A204.1 (cell line): ENCODE measurements around the gene NPBWR2.

Source experiments
- FAIRE-seq: peaks from 2 replicates; lab custom pipeline; 2012; peaks lifted over from hg19 to GRCh38; lab: Jason Lieb, UNC

The NPBWR2 gene

DNA sequence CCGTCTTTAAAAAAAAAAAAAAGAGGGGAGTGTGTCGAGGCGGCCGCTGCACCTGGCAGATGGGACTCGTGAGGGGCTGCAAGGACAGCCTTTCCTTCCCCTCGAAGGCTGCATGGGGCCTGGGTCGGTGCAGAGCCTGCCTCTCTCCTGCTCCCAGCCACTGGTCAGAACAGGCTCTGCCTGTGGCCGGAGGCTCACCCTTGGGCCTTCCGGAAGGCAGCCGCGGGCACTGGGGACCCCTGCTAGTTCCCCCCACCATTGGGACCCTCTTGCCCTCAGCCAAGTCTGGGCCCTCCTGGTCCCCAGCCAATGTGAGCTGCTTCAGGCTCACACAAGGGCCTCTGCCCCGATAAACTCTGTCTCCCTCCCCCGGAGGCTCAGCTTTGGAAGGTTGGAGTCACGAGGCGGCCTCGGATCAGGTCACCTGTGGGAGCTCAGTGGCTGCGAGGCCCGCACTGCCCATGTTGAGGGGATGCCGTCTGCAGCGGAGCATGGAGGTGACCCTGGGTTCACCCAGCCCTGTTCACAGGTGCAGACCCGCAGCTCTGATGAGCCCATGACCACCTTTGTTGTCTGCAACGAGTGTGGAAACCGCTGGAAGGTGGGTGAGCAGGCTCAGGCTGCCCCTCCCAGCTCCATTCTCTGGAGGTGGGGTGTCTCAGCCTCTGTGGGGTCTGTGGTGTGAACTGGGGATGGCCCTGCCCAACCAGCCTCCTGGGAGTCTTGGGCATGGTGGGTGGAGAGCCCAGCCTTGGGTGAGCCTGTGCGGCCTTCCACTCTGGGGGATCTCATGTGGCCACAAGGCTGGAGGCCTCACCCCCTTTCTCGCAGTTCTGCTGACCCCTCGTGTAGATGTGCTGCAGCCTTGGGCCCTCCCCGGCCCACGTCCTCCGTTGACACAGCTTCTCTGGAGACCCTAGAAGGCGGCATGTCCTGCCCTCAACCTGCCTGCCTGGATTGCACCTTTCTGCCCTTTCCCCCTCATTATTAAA is 35.7 kb downstream of the NPBWR2 start:
- FAIRE-seq, result no peak

DNA sequence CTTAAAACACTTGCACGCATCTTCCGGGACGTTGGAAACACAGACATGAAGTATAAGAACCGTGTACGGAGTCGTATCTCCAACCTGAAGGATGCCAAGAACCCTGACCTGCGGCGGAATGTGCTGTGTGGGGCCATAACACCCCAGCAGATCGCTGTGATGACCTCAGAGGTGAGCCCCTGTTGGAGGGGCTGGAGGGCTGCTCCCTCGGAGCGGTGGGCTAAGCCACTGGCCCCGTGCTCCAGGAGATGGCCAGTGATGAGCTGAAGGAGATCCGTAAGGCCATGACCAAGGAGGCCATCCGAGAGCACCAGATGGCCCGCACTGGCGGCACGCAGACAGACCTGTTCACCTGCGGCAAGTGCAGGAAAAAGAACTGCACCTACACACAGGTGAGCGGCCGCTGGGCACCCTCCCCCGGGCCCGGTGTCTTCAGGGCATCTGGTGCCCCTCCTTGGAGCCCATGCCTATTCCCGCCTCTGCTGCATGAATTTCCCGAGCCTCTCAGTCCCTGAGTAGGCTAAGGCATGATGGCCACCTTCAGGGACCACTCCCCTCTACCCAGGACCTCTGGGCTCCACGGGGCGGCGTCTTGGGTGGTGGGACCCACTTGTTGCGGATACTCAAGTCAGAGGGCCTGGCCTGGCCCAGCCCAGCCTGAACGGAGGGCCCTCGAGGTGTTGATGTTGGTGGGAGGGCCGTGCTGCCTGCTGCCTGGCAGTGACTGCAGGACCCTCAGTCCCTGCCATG is 36.9 kb downstream of the NPBWR2 start:
- FAIRE-seq, result no peak

DNA sequence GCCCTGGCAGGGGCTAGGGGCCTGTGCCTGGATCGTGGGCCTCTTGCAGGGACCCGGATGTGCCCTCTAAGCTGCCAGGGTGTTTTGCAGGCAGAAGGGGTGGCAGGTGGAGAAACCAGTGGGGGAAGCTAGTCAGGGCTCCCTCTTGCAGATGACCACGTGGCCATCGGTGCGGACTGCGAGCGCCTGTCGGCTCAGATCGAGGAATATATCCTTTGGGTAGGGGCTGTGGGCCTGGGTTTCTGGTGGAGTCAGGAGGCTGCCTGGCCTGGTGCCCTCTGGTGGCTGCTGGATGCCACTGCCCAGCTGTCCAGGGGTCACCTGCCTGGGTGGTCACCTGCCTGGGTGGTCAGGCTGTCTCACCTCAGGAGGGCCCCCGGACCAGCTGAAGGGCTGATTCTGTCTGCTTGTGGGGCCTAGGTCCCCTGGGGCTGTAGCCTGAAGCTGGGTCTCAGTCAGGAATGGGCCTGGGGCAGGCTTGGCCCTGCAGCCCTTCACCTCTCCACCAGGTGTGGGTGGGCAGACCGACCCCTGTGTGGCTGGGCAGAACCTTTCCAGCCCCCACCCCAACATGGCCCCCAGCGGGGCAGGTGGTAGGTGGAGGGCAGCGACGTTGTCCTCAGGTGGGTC is 37.6 kb downstream of the NPBWR2 start:
- FAIRE-seq, result no peak

DNA sequence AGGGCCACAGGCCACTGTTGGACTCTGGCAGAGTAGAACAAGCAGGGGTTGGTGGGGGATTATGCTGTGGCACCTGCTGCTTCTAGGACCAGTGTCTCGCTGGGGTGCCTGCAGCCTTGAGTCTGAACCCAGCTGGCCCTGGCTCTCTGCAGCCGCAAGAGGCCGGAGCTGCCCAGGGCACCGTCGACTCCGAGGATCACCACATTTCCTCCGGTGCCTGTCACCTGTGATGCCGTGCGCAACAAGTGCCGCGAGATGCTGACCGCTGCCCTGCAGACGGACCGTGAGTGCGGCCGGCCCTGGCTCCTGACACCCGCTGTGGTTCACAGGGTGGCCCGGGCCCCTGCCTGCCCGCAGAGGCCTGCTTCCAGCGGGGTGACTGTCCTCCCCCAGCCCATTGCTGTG is 38.2 kb downstream of the NPBWR2 start:
- FAIRE-seq, result no peak

DNA sequence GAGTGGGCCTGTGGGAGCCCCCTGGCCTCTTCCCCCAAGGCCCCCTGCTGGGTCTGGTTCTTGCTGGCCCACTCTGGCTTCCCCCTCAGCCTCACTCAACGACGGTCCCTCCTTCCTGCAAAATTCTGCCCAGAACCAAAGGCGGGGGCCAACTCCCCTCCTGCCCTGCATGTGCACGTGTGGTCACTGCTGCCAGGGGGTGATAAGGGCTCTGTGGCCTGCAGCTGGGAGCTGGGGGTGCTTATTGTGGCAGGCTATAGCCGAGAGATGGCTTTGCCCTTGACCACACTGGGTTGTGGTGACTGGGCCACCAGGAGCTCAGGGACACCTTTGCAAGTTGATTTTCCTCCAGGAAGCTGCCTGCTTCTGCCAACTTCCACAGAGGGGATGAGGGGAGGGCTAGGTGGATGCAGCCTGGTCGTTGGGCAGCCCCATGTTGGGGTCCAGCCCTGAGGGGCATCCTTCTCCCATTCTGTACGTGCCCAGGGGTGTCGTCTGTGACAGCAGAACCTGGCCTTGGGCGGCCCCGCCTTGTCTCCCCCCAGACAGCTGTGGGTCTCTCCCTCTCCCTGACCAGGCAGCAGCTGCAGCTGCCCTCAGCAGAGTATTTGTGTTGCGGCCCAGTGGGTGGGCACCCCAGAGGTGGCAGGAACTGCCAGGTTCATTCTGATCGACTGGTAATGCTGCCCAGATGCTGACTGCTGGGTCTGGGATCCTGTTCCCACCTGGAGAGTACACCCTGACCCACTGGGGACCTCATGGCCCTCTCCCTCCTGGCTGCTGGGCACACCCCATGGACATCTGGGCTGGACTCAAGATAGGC is 38.8 kb downstream of the NPBWR2 start:
- no peak for FAIRE-seq

DNA sequence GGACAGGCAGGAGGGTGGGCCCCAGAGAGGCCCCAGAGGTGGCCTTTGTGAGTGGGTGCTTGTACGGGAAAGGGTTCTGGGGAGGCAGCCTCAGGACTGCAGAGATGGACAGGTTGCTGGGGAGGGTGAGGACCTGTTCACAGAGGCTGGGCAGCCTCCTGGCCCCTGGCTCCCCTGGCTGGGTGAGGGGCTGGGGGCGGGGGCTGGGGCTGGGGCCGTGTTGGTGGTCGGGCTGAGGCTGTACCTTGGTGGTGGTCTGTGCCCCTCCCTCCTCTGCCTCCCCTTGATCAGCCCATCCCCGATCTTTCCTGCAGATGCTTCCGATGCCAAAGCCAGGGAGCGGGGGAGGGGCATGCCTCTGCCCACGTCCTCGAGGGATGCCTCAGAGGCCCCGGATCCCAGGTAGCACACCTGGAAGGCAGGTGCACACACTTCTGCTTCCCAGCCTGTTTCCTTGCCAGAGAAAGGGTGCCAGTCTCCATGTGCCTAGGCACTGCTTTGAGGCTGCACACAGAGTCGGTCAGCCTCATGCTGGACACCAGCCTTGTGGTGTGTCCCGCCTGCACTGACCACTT is 39.5 kb downstream of the NPBWR2 start:
- no peak for FAIRE-seq

DNA sequence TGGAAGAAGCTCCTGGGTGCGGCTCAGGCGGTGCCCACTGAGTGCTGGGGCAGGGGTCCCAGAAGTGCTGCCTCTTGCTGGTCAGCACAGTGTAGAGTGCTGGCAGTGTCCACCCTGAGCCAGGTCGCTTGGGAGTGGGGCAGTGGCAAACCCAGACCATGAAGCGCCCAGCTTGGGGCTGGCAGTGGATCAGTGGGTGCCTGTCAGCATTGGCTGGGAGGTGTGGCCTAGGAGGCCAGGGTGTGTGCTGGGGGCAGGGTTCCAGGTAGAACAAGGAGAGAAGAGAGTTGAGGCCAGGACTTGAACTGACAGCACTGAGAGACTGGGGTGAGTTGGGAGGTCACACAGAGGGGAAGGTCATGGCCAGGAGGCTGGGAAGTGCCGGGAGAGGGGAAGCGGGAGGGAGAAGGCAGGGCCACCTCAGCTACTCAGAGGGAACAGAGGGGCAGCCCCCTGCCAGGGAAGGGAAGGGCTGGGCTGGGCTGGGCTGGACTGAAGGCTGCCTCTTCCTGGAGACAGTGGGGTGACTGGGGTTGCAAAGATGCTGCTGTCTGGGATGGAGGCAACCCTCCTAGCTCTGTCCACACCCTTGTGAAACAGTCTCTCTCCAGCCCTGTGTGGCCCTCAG is 40.2 kb downstream of the NPBWR2 start:
- no peak for FAIRE-seq

DNA sequence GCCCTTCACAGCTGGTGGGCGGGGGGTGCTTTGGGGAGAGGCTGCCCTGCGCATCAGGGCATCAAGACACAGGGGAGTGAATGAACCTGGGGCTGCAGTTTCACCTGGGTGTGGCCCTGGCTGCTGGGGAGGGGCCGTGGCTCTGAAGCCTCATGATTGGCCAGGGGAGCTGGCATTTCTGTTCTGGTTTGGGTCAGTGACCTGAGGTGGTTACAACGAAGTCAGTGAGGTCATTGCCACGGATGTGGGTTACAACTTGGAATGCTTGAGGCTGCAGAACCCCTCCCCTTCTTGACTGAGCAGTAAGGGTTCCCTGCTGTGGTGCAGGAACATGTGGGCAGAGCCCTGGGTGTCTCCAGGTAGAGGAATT is 41.4 kb downstream of the NPBWR2 start:
- FAIRE-seq, result no peak

DNA sequence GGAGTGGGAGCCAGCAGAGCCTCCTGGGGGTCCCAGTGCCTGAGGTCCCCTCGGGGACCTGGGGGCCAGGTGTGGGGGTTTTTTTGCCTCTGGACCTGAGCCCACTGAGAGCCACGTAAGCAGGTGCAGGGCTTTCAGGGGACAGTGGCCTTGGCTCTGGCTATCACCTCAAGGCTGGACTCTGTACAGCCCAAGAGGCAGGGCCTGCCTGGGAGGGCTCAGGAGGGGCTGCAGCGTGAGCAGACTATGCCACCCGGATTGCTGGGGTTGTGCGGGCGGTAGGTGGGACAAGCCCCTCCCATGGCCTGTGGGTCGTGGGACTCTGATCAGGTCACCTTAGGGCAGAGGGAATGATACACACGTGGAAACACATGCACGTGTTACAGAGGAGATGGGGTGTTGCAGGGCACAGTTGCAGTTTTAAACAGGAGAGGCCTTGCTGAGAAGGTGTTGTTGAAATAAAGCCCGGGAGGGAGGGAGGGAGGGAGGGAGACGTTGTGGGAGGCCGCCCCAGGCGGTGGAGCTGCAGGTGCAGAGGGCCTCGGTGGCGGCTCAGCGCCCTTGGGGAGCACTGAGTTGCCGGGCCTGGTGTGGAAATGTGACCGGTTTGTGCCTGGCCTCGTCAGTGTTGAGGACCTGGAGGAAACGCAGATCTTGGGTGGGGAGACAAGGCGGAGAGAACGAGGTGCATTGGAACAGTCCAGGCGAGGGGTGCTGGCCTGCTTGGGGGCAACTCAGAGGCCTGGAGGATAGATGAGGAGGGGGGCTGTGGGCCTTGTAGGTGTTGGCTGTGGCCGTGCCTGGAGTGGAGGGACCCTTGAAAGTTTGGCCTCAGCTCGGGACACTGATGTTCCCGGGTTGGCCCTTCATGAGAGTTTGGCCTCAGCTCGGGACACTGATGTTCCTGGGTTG is 42.0 kb downstream of the NPBWR2 start:
- FAIRE-seq, result no peak

DNA sequence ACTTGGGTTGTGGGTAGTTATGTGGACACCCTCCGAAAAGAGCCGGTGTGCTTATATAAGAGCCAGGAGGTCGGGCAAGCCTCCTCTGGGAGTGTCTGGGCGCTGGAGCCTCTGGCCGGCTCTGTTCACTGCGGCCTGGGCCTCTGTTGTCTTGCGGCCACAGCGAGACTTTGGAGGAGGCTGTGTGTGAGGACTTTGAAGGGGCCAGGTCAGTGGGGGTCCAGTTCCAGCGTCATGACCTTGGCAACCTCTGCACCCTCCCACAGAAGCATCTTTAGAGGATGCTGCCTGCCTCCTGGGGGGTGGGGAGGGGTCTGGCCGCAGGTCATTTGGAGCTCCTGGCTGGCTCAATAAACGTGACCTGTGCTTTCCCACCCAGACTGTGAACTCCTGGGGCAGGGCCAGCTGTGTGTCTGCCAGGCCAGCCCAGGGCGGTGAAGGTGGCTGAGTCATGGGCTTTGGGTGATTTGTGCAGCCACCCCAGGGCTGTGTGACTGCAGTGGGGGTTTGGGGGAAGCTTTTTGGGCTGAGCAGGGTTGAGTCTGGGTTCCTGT is 43.1 kb downstream of the NPBWR2 start:
- FAIRE-seq, result no peak

DNA sequence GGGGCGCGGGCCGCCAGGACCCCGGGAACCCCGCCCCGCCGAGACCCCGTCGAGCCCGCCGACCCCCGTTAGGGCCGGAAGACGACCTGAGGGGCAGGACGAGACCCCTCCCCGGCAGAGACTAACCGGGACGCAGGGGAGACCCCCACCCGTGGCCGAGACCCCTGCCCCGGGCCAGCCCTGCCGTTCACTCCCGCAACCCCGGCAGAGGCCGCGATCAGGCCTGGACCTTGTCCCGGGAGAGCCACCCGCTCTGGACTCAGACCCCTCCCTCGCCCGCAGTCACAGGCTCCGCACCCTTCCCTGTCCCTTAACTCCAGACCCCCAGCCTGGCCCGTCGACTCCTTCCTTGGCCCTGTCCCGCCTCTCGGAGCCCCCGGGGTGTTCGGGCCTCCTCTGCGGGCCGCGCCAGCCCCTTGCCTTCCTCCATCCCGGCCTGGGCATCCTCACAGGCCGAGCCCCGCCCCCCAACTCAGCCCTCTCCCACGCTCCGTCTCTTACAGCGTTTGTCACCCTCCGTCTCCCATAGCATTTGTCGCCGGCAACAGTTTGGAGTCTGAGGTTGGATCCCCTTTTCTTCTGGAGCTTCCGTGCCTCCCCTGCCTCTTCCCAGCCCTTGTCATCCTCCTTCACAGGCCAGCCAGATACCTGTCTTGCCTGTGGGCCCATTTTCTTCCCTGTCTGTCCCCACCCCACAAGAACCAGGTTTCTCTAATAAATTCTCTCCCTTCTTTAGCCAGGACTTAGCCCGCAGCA is 43.8 kb downstream of the NPBWR2 start:
- no peak for FAIRE-seq

DNA sequence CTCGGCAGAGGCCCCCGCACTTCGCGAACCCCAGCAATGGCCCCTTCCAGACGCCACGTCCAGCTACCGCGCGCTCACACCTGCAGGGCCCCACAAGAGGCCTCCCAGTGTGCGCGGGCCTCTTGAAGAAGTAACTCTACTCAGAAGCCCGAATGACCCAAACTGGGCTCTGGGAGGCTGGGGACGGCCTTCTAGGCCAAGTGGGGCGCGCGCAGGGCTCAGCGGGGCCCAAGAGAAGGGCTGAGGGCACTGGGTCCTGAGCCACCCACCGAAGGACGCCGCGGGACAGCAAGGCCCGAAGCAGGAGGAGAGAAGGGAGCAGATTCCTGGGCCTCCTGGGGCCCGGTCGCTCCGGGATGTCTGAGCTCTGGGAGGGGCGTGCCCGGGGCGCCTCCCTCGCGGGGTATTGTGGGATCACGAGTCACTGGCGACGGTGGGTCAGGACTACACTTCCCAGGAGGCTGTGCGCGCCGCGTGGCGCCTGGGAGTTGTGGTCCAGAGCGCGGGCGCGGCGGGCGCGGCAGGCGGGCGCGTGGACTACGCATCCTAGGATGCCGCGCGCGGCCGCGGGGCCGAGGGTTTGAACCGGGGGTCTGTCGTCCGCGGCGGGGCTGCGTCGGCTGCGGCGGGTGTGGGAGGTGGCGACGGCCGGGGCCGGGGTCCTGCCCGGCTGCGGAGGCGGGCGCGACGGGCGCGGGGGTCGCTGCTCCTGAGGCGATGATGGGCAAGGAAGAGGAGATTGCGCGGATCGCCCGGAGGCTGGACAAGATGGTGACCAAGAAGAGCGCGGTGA is 44.6 kb downstream of the NPBWR2 start, which contains the start of gene TCEA2:
Gene TCEA2 (plus strand): TSS at position 603 of the 793 bp plus-strand sequence. CDS start 115 bp downstream, at position 718.
- FAIRE-seq, result no peak

DNA sequence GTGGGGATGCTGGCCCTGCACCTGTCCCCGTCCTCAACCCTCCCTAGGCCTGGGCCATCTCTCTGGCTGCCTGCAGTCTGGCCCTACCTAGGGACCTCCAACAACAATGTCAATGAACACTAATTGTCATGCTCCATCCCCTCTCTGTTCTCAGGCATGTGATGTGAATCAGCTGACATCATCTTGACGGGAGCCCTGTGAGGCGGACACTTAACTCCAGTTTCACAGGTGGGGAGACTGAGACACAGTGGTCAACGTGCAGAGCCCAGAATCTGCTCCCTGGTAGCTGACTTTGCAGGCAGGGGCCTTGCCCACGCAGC is 45.1 kb downstream of the NPBWR2 start:
- FAIRE-seq, result no peak

DNA sequence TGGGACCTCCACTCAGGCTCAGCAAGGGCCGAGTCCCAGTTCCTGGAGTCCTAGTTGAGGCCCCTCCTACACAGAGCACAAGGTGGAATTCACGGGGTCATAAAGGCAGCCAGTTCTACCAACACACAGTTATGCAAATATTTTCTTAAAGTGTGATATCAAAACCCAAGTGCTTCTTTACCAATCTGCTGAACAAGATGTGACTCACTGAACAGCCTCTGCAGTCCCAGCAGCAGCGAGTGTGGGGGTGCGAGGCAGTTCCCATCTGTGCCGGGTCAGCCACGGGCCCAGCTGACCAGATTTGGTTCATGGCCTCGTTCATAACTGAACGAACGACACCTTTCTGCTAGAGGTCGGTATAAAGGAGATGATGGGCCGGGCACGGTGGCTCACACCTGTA is 48.8 kb downstream of the NPBWR2 start:
- no peak for FAIRE-seq

DNA sequence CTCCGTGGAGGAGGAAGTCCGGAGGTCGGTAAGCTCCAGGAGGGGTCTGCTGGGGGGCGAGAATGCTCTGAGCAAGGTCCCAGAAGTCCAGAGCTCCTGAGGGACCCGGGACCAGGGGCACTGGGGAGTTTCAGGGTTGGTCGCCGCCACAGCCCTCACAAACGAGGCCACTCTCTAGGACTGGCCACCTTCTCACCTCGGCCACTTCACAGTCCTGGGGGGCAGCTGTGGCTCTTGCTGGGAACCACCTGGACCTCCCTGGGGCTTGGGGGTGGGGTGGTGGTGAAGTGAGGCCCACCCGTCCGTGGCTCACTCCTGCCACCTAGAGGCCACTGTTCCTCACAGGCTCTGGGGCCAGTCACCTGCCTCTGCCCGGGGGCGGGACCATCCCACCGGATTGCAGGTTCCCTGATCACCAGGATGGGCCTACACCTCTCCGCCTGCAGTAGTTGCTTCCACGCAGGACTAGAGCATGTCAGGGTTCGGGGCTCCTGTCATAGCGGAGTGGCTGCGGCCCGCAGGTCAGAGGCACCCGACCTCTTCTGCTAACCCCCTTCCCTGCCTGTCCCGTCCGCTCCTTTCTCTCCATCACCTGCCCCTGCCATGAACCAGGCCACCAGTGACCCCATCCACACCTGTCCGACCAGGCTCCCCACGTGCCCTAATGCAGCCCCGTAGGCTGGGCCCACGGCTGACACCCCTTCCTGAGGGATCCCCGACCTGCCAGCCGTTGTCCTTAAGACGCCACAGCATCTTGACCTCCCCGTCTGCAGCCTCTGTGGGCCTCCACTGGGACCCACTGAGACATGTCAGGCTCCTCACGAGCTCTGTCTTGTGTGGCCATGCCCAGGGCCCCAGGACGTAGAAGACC is 49.5 kb downstream of the NPBWR2 start:
- FAIRE-seq, result no peak

DNA sequence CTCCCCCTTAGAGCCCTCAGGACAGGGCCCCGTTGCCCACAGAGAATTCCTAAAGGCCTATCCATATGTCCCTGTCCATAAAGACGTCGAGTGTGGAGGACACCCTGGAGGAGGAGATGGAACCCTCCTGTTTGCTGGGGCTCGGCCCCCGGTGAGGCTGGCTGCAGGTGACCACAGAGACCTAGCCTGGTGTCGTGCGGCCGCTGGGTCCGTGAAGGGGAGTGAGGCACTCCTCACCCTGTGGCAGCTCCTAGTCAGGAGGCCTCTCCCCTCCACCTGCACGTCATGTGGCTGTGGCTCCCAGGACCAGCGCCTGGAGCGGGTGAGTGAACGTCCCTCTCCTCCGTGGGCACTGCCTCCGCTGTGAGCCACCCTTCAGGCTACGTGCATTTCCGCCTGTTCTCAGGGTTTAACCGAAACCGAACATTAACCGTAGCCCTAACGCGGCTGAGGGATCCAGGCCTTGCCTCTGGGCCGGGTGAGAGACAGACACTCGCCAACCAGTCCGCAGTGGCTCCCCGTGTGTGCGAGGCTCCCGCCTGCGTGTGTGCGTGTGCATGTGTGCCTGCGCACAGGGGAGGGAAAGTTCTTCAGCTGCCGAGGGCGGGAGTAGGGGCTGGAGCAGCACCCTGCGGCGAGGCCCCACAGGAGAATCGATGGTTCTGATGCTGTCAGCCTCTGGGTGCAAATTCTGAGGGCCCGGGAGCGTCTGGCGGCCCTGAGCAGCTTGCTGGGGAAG is 50.3 kb downstream of the NPBWR2 start:
- no peak for FAIRE-seq

DNA sequence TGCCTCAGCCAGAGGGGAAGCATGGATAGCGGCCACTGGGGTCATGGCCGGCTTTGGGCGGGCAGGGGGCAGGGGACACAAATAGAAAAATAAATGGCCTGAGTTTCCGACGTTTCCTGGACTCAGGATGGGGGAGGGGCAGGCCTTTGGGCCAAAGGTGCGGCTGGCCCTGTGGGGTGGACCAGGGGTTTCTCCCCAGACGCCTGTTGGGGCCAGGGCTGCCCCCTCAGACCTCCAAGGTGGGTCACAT is 50.8 kb downstream of the NPBWR2 start:
- FAIRE-seq, result no peak
